Measurements from ENCODE around the gene PPM1A. TPM values are rescaled to one million over a fixed set of nuclear protein-coding genes. Genes with fewer than 3 reads are reported as not detected.

Gene PPM1A
- total and polyA plus RNA-seq, 2 of the 13 experiments (the other 11 are each of a cell fraction or from before 2014, with no cell fraction given): 23.3 to 29.8 TPM

DNA sequence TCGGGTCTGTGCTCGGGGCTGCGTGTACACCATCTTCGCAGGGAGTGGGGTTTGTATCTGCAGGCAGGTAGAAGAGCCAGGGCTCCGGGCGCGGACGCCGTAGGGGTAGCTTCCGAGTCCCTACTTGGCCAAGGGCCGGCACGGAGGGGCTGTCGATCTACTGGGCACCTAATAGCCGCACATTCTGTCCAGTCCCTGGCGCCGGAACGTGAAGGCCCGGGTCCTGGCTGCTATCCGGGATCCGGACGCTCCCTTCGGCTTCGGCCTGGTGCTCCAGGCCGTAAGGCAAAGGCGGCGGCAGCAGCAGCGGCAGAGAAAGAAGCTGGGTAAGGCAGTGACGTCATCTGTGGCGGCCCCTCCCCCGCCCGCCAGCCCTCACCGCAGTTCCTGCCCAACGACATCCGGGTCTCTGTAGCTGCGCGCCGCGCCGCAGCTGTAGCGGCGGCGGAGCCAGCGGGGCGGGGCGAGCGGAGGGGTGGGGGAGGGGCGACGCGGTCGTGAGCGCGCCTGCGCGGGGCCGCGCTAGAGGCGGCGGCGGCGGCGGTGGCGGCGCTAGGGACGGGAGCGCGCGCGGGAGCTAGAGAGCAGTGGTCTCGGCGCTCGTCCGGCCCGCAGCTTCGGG, at the start of gene PPM1A (continued):
- TF ChIP-seq, protein P1, sequence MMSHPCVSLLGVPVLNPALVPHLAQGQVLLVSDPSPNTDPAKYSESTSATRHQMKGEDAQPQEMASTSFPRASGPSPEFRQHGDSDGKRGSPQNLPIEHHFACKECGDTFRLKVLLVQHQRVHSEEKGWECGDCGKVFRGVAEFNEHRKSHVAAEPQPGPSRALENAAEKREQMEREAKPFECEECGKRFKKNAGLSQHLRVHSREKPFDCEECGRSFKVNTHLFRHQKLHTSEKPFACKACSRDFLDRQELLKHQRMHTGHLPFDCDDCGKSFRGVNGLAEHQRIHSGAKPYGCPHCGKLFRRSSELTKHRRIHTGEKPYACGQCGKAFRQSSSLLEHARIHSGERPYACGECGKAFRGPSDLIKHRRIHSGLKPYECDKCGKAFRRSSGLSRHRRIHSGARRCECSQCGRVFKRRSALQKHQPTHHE (CRISPR knock-in tag; IDR thresholded peaks at IDR 0.05; ENCODE audit: borderline replicate concordance): 0 out of 2 replicates have a peak, but pooled peaks have one; percentile 27
- peak; percentile 62; the same call in 1 of the 2 replicates for TF ChIP-seq ZGPAT (CRISPR knock-in tag; IDR thresholded peaks at IDR 0.05)
- no peak for TF ChIP-seq RELA (CRISPR knock-in tag; IDR thresholded peaks at IDR 0.05)
- no peak for TF ChIP-seq SOX6 (IDR thresholded peaks at IDR 0.05)
- peak; percentile 60; the same call in 1 of the 2 replicates for TF ChIP-seq SOX6 (CRISPR knock-in tag; IDR thresholded peaks at IDR 0.05)
- TF ChIP-seq KLF9 (CRISPR knock-in tag; IDR thresholded peaks at IDR 0.05; ENCODE audit: low read depth): no peak
- no peak for TF ChIP-seq NR2F1 (CRISPR knock-in tag; IDR thresholded peaks at IDR 0.05)
- no peak for TF ChIP-seq BCL6 (CRISPR knock-in tag; IDR thresholded peaks at IDR 0.05)
- no peak for TF ChIP-seq NFE2 (CRISPR knock-in tag; IDR thresholded peaks at IDR 0.05)
- no peak for TF ChIP-seq TRIM22 (IDR thresholded peaks at IDR 0.05)
- TF ChIP-seq DMAP1 (CRISPR knock-in tag; IDR thresholded peaks at IDR 0.05): peak; percentile 79; the same call in 1 of the 2 replicates
- TF ChIP-seq, protein P2, sequence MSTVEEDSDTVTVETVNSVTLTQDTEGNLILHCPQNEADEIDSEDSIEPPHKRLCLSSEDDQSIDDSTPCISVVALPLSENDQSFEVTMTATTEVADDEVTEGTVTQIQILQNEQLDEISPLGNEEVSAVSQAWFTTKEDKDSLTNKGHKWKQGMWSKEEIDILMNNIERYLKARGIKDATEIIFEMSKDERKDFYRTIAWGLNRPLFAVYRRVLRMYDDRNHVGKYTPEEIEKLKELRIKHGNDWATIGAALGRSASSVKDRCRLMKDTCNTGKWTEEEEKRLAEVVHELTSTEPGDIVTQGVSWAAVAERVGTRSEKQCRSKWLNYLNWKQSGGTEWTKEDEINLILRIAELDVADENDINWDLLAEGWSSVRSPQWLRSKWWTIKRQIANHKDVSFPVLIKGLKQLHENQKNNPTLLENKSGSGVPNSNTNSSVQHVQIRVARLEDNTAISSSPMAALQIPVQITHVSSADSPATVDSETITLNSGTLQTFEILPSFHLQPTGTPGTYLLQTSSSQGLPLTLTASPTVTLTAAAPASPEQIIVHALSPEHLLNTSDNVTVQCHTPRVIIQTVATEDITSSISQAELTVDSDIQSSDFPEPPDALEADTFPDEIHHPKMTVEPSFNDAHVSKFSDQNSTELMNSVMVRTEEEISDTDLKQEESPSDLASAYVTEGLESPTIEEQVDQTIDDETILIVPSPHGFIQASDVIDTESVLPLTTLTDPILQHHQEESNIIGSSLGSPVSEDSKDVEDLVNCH (CRISPR knock-in tag; IDR thresholded peaks at IDR 0.05): peak; percentile 99; the same call in 1 of the 2 replicates
- TF ChIP-seq FOXK1 (CRISPR knock-in tag; IDR thresholded peaks at IDR 0.05; ENCODE audit: borderline replicate concordance, low read depth): peak; percentile 64; the same call in 1 of the 2 replicates
- TF ChIP-seq ZNF672 (CRISPR knock-in tag; IDR thresholded peaks at IDR 0.05): 0 out of 2 replicates have a peak, but pooled peaks have one; percentile 63
- no peak; the same call in 1 of the 2 replicates for TF ChIP-seq AKAP8 (CRISPR knock-in tag; IDR thresholded peaks at IDR 0.05)
- no peak for TF ChIP-seq ZNF879 (CRISPR knock-in tag; IDR thresholded peaks at IDR 0.05)
- TF ChIP-seq, protein P3, sequence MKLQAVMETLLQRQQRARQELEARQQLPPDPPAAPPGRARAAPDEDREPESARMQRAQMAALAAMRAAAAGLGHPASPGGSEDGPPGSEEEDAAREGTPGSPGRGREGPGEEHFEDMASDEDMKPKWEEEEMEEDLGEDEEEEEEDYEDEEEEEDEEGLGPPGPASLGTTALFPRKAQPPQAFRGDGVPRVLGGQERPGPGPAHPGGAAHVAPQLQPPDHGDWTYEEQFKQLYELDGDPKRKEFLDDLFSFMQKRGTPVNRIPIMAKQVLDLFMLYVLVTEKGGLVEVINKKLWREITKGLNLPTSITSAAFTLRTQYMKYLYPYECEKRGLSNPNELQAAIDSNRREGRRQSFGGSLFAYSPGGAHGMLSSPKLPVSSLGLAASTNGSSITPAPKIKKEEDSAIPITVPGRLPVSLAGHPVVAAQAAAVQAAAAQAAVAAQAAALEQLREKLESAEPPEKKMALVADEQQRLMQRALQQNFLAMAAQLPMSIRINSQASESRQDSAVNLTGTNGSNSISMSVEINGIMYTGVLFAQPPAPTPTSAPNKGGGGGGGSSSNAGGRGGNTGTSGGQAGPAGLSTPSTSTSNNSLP (IDR thresholded peaks at IDR 0.05; ENCODE audit: low read depth, low read length): no peak
- no peak for TF ChIP-seq ISX (CRISPR knock-in tag; conservative IDR thresholded peaks at IDR 0.05)
- TF ChIP-seq KLF15 (CRISPR knock-in tag; IDR thresholded peaks at IDR 0.05; ENCODE audit: borderline replicate concordance): no peak; the same call in 1 of the 2 replicates
- peak; percentile 81 for TF ChIP-seq ZNF891 (CRISPR knock-in tag; IDR thresholded peaks at IDR 0.05)
- TF ChIP-seq ZBTB38 (CRISPR knock-in tag; IDR thresholded peaks at IDR 0.05): no peak
- TF ChIP-seq ZNF547 (CRISPR knock-in tag; IDR thresholded peaks at IDR 0.05): peak; percentile 85; the same call in 1 of the 2 replicates
- no peak for TF ChIP-seq ZNF383 (CRISPR knock-in tag; IDR thresholded peaks at IDR 0.05; ENCODE audit: borderline replicate concordance)
